ENCODE measurements around the gene PRKCB. TPM values are rescaled to one million over a fixed set of nuclear protein-coding genes. Genes with fewer than 3 reads are reported as not detected.

PRKCB gene
- total and polyA plus RNA-seq, 2 donors from 2014 or later: 0.62 to 17.8 TPM

DNA sequence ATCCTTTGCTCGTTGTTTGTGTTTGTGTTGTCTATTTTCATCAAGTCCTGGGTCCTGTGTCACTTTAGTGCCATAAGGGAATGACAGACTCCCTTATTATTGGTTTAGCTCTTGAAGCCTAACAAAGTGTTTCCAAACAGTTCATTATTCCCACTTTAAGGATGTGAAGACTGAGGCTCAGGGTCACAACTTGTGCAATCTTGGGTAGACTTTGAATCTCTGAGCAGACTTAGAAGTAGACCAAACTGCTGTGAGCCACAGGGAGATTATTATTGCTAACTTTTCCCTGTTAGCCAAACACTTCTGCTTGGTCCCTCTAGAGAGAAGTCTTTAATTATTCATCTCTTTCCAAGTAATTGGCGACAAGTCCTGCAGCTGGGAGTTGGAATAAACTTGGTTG lies 31.8 kb downstream of the PRKCB start:
- Histone ChIP-seq H3K36me3 (ENCODE audit: control insufficient read depth in 2 of 3, insufficient read depth in 3 of 3, low read length in 3 of 3) (no peaks in the 10 kb centered on the region), H3K27ac (ENCODE audit: low read depth in 2 of 2, low read length in 2 of 2) (no peak overlapping the region), H3K9ac (ENCODE audit: low read length in 3 of 3) (no peak overlapping the region), H3K4me1 (ENCODE audit: control insufficient read depth in 2 of 3, insufficient read depth in 2 of 3, low read depth in 1 of 3, low read length in 3 of 3) (no peaks in the 10 kb centered on the region), H3K27me3 (ENCODE audit: control insufficient read depth, insufficient read depth, low read length) (no peaks in the 10 kb centered on the region), H3K4me3 (ENCODE audit: low read length in 3 of 3) (no peak overlapping the region), H3K9me3 (ENCODE audit: control insufficient read depth in 2 of 3, insufficient read depth in 1 of 3, low read length in 3 of 3) (no peaks in the 10 kb centered on the region)
- DNase-seq (no peak), FAIRE-seq (no peak)
- TF ChIP-seq, protein P1, sequence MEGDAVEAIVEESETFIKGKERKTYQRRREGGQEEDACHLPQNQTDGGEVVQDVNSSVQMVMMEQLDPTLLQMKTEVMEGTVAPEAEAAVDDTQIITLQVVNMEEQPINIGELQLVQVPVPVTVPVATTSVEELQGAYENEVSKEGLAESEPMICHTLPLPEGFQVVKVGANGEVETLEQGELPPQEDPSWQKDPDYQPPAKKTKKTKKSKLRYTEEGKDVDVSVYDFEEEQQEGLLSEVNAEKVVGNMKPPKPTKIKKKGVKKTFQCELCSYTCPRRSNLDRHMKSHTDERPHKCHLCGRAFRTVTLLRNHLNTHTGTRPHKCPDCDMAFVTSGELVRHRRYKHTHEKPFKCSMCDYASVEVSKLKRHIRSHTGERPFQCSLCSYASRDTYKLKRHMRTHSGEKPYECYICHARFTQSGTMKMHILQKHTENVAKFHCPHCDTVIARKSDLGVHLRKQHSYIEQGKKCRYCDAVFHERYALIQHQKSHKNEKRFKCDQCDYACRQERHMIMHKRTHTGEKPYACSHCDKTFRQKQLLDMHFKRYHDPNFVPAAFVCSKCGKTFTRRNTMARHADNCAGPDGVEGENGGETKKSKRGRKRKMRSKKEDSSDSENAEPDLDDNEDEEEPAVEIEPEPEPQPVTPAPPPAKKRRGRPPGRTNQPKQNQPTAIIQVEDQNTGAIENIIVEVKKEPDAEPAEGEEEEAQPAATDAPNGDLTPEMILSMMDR (IDR thresholded peaks at IDR 0.05; ENCODE audit: borderline replicate concordance, extremely low read depth, insufficient read depth): no peak
- intact Hi-C loops (cut with DNase I): no loop called here

DNA sequence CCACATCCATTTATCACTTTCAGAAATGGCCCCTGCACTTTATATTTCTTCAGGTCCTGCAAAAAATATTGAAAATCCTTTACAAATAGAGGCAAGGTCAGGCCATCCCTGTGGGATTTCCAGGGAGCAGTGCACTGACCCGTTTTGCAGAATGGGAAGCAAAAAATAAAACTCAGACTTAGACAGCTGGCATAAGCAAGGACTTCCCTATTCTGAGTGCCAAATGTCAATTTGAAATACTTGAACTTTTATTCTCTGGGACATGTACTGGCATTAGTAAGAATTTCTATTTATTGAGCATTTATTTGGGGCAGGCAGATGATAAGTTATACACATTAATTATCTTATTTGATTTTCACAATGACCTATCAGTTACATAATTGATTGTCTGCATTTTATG lies 32.4 kb downstream of the PRKCB start:
- no peaks in the 10 kb centered on the region for H3K9me3 ChIP-seq (ENCODE audit: control insufficient read depth in 2 of 3, insufficient read depth in 1 of 3, low read length in 3 of 3)
- H3K27ac ChIP-seq (ENCODE audit: low read depth in 2 of 2, low read length in 2 of 2): no peak overlapping the region
- FAIRE-seq (no peak), DNase-seq (no peak)
- intact Hi-C loops (cut with DNase I): no loop called here
- H3K27me3 ChIP-seq (ENCODE audit: control insufficient read depth, insufficient read depth, low read length): no peaks in the 10 kb centered on the region
- H3K36me3 ChIP-seq (ENCODE audit: control insufficient read depth in 2 of 3, insufficient read depth in 3 of 3, low read length in 3 of 3): no peaks in the 10 kb centered on the region
- TF ChIP-seq, protein P1 (IDR thresholded peaks at IDR 0.05; ENCODE audit: borderline replicate concordance, extremely low read depth, insufficient read depth): no peak
- no peak overlapping the region for H3K4me3 ChIP-seq (ENCODE audit: low read length in 3 of 3)
- H3K4me1 ChIP-seq (ENCODE audit: control insufficient read depth in 2 of 3, insufficient read depth in 2 of 3, low read depth in 1 of 3, low read length in 3 of 3): no peaks in the 10 kb centered on the region
- no peak overlapping the region for H3K9ac ChIP-seq (ENCODE audit: low read length in 3 of 3)

DNA sequence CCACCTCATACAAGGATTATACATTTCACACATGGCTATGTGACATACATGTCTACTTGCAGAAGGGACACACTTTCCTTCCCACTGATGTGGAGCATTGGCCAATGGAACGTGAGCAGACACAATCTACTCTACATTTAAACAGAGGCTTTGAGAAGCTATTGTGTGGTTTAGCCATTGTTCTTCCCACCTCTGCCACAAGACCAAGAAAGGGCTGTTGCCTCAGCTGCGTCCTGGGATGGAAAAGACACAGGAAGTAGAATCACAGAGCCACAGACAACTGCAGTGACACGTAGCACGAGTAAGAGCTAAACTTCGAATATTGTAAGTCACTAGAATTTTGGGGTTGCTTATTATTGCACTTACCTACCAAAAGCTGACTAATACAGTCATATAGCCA lies 33.3 kb downstream of the PRKCB start:
- DNase-seq (no peak), FAIRE-seq (no peak)
- intact Hi-C loops (cut with DNase I): no loop called here
- no peak overlapping the region for H3K27ac ChIP-seq (ENCODE audit: low read depth in 2 of 2, low read length in 2 of 2)
- H3K4me1 ChIP-seq (ENCODE audit: control insufficient read depth in 2 of 3, insufficient read depth in 2 of 3, low read depth in 1 of 3, low read length in 3 of 3): no peaks in the 10 kb centered on the region
- H3K4me3 ChIP-seq (ENCODE audit: low read length in 3 of 3): no peak overlapping the region
- no peaks in the 10 kb centered on the region for H3K36me3 ChIP-seq (ENCODE audit: control insufficient read depth in 2 of 3, insufficient read depth in 3 of 3, low read length in 3 of 3)
- no peaks in the 10 kb centered on the region for H3K27me3 ChIP-seq (ENCODE audit: control insufficient read depth, insufficient read depth, low read length)
- H3K9ac ChIP-seq (ENCODE audit: low read length in 3 of 3): no peak overlapping the region
- H3K9me3 ChIP-seq (ENCODE audit: control insufficient read depth in 2 of 3, insufficient read depth in 1 of 3, low read length in 3 of 3): no peaks in the 10 kb centered on the region
- TF ChIP-seq, protein P1 (IDR thresholded peaks at IDR 0.05; ENCODE audit: borderline replicate concordance, extremely low read depth, insufficient read depth): no peak

DNA sequence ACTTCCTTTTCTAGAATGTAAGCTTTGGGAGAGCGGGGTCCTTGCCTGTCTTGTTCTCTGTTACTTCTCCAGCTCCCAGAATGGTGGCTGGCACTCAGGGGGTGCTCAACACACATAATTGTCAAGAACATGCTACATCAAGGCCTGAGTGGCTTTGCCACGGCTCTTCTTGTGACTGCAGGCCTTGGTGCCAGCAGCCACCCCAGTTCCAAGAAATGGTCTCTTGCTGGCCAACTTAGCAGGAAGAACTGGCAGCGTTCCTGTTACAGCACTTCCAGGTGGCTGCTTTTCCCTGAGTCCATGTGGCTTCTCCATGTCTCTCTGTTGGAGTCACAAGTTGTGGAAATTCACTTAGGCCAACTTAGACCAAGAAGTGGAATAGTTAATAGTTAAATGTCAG lies 36.1 kb downstream of the PRKCB start:
- DNase-seq (no peak), FAIRE-seq (no peak)
- Histone ChIP-seq H3K9me3 (ENCODE audit: control insufficient read depth in 2 of 3, insufficient read depth in 1 of 3, low read length in 3 of 3) (no peaks in the 10 kb centered on the region), H3K9ac (ENCODE audit: low read length in 3 of 3) (no peak overlapping the region), H3K27ac (ENCODE audit: low read depth in 2 of 2, low read length in 2 of 2) (no peak overlapping the region), H3K4me1 (ENCODE audit: control insufficient read depth in 2 of 3, insufficient read depth in 2 of 3, low read depth in 1 of 3, low read length in 3 of 3) (no peaks in the 10 kb centered on the region), H3K27me3 (ENCODE audit: control insufficient read depth, insufficient read depth, low read length) (no peaks in the 10 kb centered on the region), H3K4me3 (ENCODE audit: low read length in 3 of 3) (no peak overlapping the region), H3K36me3 (ENCODE audit: control insufficient read depth in 2 of 3, insufficient read depth in 3 of 3, low read length in 3 of 3) (no peaks in the 10 kb centered on the region)
- TF ChIP-seq, protein P1 (IDR thresholded peaks at IDR 0.05; ENCODE audit: borderline replicate concordance, extremely low read depth, insufficient read depth): no peak
- intact Hi-C loops (cut with DNase I): no loop called here

Measured in kidney (tissue), 14 donors.